Loucy (cell line): ENCODE results near the gene DAP.
A peak's percentile ranks its signal among the peaks of the same experiment; 100 is the strongest.

Experiments used
- H2AFZ ChIP-seq: fragments of 200-600 bp; sonication (generic); 2 replicates; pipeline ENCODE4 v1.6.0; 2016; ENCODE audit warnings: antibody characterized with exemption, mild to moderate bottlenecking, low read length, moderate library complexity
- H3F3A ChIP-seq: fragments of 200-600 bp; 2 replicates; pipeline ENCODE4 v1.6.0; 2016; ENCODE audit warnings: antibody characterized with exemption, low read depth, mild to moderate bottlenecking
- H3K27me3 ChIP-seq: fragments of 200-600 bp; sonication (generic); 2 replicates; pipeline ENCODE4 v1.6.1; 2014; ENCODE audit warnings: low read length, mild to moderate bottlenecking; ENCODE audit not compliant: insufficient read depth, poor library complexity, severe bottlenecking
- H3K36me3 ChIP-seq: fragments of 200-600 bp; sonication (generic); 2 replicates; pipeline ENCODE4 v1.6.1; 2016; ENCODE audit warnings: low read length; ENCODE audit not compliant: insufficient read depth
- H3K4me1 ChIP-seq: fragments of 200-600 bp; sonication (generic); 2 replicates; pipeline ENCODE4 v1.5.1; 2014; ENCODE audit warnings: low read length, mild to moderate bottlenecking; ENCODE audit not compliant: insufficient read depth, poor library complexity, severe bottlenecking
- H3K4me2 ChIP-seq: fragments of 200-600 bp; sonication (generic); 2 replicates; pipeline ENCODE4 v1.6.0; 2014; ENCODE audit warnings: antibody characterized with exemption, low read length, low read depth, mild to moderate bottlenecking; ENCODE audit not compliant: poor library complexity, severe bottlenecking
- H3K4me3 ChIP-seq: fragments of 200-600 bp; sonication (generic); 2 replicates; pipeline ENCODE4 v1.5.1; 2014; ENCODE audit warnings: low read length, mild to moderate bottlenecking, mixed read lengths; ENCODE audit not compliant: poor library complexity, severe bottlenecking
- H3K79me2 ChIP-seq: fragments of 200-600 bp; sonication (generic); 2 replicates; pipeline ENCODE4 v1.6.1; 2014; ENCODE audit warnings: low read length; ENCODE audit not compliant: insufficient read depth
- H3K9ac ChIP-seq: fragments of 200-600 bp; sonication (generic); 2 replicates; pipeline ENCODE4 v1.6.0; 2014; ENCODE audit warnings: mild to moderate bottlenecking, low read depth, low read length, moderate library complexity; ENCODE audit not compliant: poor library complexity, severe bottlenecking
- H3K9me2 ChIP-seq: fragments of 200-600 bp; sonication (generic); replicated peaks from 2 replicates; pipeline ENCODE4 v1.6.1; 2016; ENCODE audit warnings: low read depth, low read length, mixed read lengths
- H3K9me3 ChIP-seq: fragments of 200-600 bp; sonication (generic); 2 replicates; pipeline ENCODE4 v1.6.1; 2014; ENCODE audit warnings: mild to moderate bottlenecking, antibody characterized with exemption, low read length, low read depth; ENCODE audit not compliant: insufficient read depth
- H4K20me1 ChIP-seq: fragments of 200-600 bp; sonication (generic); 2 replicates; pipeline ENCODE4 v1.6.0; 2014; ENCODE audit warnings: antibody characterized with exemption, low read length, mild to moderate bottlenecking; ENCODE audit not compliant: insufficient read depth, poor library complexity, severe bottlenecking
- EZH2phosphoT487 ChIP-seq: fragments of 200-600 bp; IDR thresholded peaks from 2 replicates; pipeline ENCODE4 v1.6.1; 2018; ENCODE audit warnings: antibody characterized with exemption, mild to moderate bottlenecking, moderate library complexity, borderline replicate concordance
- TF ChIP-seq, protein P1 (sequence below): fragments of 200-600 bp; sonication (generic); conservative IDR thresholded peaks from 2 replicates; pipeline ENCODE4 v1.5.1; 2014; ENCODE audit warnings: mild to moderate bottlenecking, antibody characterized with exemption, low read length

DAP gene

DNA sequence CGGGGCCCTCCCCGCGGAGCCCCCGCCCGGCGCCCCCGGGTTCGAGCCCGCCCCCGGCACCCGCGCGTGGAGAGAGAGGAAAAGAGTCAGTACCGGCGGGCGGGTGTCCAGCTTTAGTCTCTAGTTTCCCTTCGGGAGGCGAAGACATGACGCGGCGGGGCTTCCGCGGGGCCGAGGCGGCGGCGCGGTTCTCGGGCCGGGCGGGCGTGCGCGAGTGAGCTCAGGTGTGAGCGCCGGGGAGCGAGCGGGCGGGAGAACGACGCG, 181 bp downstream of the DAP start:
- H3K27me3 ChIP-seq, result no peaks in the 10 kb centered on the region
- H3K36me3 ChIP-seq, result no peaks in the 10 kb centered on the region
- peaks cover 56% of the 10 kb centered on the region for H3K4me1 ChIP-seq
- TF ChIP-seq, protein P1, sequence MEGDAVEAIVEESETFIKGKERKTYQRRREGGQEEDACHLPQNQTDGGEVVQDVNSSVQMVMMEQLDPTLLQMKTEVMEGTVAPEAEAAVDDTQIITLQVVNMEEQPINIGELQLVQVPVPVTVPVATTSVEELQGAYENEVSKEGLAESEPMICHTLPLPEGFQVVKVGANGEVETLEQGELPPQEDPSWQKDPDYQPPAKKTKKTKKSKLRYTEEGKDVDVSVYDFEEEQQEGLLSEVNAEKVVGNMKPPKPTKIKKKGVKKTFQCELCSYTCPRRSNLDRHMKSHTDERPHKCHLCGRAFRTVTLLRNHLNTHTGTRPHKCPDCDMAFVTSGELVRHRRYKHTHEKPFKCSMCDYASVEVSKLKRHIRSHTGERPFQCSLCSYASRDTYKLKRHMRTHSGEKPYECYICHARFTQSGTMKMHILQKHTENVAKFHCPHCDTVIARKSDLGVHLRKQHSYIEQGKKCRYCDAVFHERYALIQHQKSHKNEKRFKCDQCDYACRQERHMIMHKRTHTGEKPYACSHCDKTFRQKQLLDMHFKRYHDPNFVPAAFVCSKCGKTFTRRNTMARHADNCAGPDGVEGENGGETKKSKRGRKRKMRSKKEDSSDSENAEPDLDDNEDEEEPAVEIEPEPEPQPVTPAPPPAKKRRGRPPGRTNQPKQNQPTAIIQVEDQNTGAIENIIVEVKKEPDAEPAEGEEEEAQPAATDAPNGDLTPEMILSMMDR, result no peak
- TF ChIP-seq EZH2phosphoT487, result no peak
- H3K9ac ChIP-seq, result peak overlapping the region; percentile 95
- H4K20me1 ChIP-seq, result peaks cover 43% of the 10 kb centered on the region
- H3K9me2 ChIP-seq, result no peaks in the 10 kb centered on the region
- no peaks in the 10 kb centered on the region for H3K9me3 ChIP-seq
- peaks cover 48% of the 10 kb centered on the region for H3K79me2 ChIP-seq
- H2AFZ ChIP-seq, result peak overlapping the region; percentile 81; the same call in 1 of the 2 replicates
- H3K4me2 ChIP-seq, result peak overlapping the region; percentile 86
- no peaks in the 10 kb centered on the region for H3F3A ChIP-seq
- H3K4me3 ChIP-seq, result peak overlapping the region; percentile 99

DNA sequence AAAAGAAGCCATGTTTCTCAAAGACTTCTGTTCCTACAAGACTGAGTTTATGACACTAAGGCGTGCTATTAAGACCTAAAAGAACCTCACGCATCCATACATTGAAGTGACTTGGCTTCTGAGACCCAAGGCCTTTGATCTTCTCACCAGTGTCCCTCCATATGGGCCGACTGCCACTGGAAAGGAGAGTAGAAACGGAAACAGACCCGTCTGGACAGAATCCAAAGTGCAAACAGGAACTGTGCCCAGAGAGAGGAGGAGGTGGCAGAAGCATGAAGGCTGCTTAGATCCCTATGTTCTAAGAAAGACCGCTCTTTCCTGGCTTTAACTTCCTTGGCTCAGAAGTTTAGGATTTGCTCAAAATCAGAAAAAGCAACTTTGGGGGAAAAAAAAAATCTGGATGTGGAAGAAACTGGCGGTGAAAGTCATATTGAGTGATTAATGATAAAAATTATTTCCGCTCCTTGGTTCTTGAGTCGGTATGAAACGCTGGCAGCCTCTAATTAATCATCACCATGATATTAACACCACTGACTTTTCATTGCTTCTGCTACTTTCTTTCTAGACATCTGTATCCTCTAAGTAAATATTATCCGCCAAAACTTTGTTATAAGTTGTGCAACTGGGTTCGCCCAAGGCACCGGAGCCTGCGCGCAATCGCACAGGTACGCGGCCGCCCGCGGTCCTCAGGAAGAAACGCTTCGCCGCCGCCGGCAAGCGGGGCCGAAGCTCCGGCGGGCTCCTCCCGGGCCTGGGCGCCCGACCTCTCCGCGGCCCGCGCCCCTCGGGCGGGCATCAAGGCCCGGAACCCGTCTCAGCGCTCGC, 726 bp downstream of the DAP start:
- peaks cover 54% of the 10 kb centered on the region for H3K79me2 ChIP-seq
- no peaks in the 10 kb centered on the region for H3K27me3 ChIP-seq
- peak overlapping the region; percentile 86 for H3K4me2 ChIP-seq
- peaks cover 61% of the 10 kb centered on the region for H3K4me1 ChIP-seq
- H3K4me3 ChIP-seq, result peak overlapping the region; percentile 99
- H3F3A ChIP-seq, result no peaks in the 10 kb centered on the region
- TF ChIP-seq EZH2phosphoT487, result no peak
- TF ChIP-seq, protein P1, result no peak
- H2AFZ ChIP-seq, result peak overlapping the region; percentile 81
- H4K20me1 ChIP-seq, result peaks cover 46% of the 10 kb centered on the region
- H3K9me3 ChIP-seq, result no peaks in the 10 kb centered on the region
- no peaks in the 10 kb centered on the region for H3K9me2 ChIP-seq
- H3K9ac ChIP-seq, result peak overlapping the region; percentile 95
- H3K36me3 ChIP-seq, result no peaks in the 10 kb centered on the region

DNA sequence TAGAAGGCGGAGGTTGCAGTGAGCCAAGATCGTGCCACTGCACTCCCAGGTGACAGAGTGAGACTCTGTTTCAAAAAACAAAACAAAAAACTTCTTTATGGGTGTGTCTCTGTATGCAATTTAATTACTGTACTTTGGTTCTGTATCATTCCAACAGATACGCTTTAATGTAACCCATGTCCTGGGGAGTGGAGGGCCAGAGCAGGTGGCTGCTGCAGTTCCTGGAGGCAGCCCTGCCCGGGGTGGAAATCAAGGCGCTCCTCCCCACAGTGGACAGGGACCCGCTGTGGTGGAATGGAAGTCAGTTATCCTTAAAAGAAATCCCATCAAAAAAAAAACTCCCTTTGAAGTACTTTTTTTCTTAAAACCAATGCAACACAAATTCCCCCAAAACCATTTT, 1.9 kb downstream of the DAP start:
- H2AFZ ChIP-seq, result no peak overlapping the region
- H3K27me3 ChIP-seq, result no peaks in the 10 kb centered on the region
- peaks cover 61% of the 10 kb centered on the region for H3K4me1 ChIP-seq
- H3K79me2 ChIP-seq, result peaks cover 66% of the 10 kb centered on the region
- H3K4me3 ChIP-seq, result peak overlapping the region; percentile 99
- H3K9ac ChIP-seq, result peak overlapping the region; percentile 95
- H3K9me2 ChIP-seq, result no peaks in the 10 kb centered on the region
- no peak for TF ChIP-seq EZH2phosphoT487
- TF ChIP-seq, protein P1, result no peak
- H3K36me3 ChIP-seq, result no peaks in the 10 kb centered on the region
- peaks cover 58% of the 10 kb centered on the region for H4K20me1 ChIP-seq
- no peaks in the 10 kb centered on the region for H3K9me3 ChIP-seq
- H3K4me2 ChIP-seq, result peak overlapping the region; percentile 86
- H3F3A ChIP-seq, result no peaks in the 10 kb centered on the region
